HG03064 (cell line): Measurements from ENCODE around the gene OASL.

ENCODE experiments used
- ATAC-seq: cut with Tn5 transposase; IDR thresholded peaks from one replicate; pipeline ENCODE4 v1.9.1; 2021; ENCODE audit warnings: low read depth; ENCODE audit not compliant: unreplicated experiment

The OASL gene

GRCh38 chr12:120992989-120993388 is 46.1 kb downstream of the OASL start:
- no peak for ATAC-seq

GRCh38 chr12:120991965-120992364 is 47.1 kb downstream of the OASL start:
- ATAC-seq: no peak

- no peak for ATAC-seq
Observed at GRCh38 chr12:120990487-120991055, 48.5 kb downstream of the OASL start.

GRCh38 chr12:120989687-120990086 is 49.4 kb downstream of the OASL start:
- ATAC-seq: no peak

- no peak for ATAC-seq
Observed at GRCh38 chr12:120988658-120989057, 50.4 kb downstream of the OASL start.

- ATAC-seq: no peak
Observed at GRCh38 chr12:120988234-120988633, 50.8 kb downstream of the OASL start.

GRCh38 chr12:120984351-120984898 is 54.6 kb downstream of the OASL start:
- ATAC-seq: no peak

GRCh38 chr12:120983759-120984158 is 55.3 kb downstream of the OASL start:
- ATAC-seq: no peak

GRCh38 chr12:120982659-120983058 is 56.4 kb downstream of the OASL start:
- no peak for ATAC-seq

- no peak for ATAC-seq
Observed at GRCh38 chr12:120981407-120981941, 57.6 kb downstream of the OASL start.

- no peak for ATAC-seq
Observed at GRCh38 chr12:120980800-120981368, 58.2 kb downstream of the OASL start.

GRCh38 chr12:120979862-120980696 is 59.0 kb downstream of the OASL start:
- no peak for ATAC-seq

GRCh38 chr12:120979220-120979861 is 59.7 kb downstream of the OASL start:
- no peak for ATAC-seq

GRCh38 chr12:120978296-120979219 is 60.5 kb downstream of the OASL start, which contains the start of gene HNF1A:
TSS of gene HNF1A (plus strand) at chr12:120978543. CDS start at chr12:120978769, 226 bp downstream.
- no peak for ATAC-seq

- no peak for ATAC-seq
Observed at GRCh38 chr12:120977531-120978295, 61.3 kb downstream of the OASL start.

GRCh38 chr12:120972870-120973543 is 66.0 kb downstream of the OASL start:
- no peak for ATAC-seq

GRCh38 chr12:120971299-120972180 is 67.5 kb downstream of the OASL start:
- ATAC-seq: no peak
